ENCODE measurements around the gene NAV3. TPM values are rescaled to one million over a fixed set of nuclear protein-coding genes. Genes with fewer than 3 reads are reported as not detected.
"Not testable (repeated sequence)": the region's sequence is repeated elsewhere in the genome, so short reads cannot be mapped to it uniquely, and the experiment has no call there.

Gene NAV3
- total RNA-seq, 1 donor from 2014 or later: not detected

DNA sequence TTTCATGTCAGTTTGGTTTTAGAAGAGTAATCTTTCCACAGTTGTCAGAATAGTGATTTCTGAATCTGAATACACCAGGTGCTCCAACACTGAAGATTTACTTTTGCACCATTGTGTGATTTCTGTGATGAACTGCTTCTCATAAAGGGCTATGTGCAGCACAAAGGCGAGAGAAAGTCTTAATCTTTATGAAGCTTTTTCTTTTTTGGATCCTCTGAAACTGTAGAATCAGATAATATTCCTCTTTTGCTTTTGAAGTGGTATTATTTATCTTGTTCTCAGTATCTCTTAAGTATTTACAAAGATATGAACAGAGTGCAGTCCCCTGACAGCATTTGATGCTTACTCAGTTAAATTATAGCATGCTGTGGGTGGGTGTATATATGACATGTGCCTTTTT lies 207.8 kb downstream of the NAV3 start:
- intact Hi-C loops (cut with micrococcal nuclease): no loop called here

DNA sequence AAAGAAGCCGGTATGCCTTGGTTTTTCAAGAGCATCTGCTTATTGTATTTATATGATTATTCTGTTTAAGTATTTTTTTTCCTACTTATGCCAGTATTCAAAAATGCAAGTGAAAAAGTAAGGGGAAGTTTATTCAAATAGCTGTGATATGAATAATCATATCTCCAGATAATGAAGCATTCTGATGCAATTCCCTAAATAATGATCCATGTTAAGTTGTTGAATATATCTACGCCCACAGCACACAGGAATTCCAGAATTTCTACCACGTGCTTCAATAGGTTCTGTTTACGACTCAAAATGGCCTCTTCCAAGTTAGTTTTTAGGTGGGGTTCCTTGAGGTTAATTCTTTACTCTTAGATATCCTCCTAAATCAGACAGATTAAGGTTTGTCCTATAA lies 208.3 kb downstream of the NAV3 start:
- intact Hi-C loops (cut with micrococcal nuclease): no loop called here

DNA sequence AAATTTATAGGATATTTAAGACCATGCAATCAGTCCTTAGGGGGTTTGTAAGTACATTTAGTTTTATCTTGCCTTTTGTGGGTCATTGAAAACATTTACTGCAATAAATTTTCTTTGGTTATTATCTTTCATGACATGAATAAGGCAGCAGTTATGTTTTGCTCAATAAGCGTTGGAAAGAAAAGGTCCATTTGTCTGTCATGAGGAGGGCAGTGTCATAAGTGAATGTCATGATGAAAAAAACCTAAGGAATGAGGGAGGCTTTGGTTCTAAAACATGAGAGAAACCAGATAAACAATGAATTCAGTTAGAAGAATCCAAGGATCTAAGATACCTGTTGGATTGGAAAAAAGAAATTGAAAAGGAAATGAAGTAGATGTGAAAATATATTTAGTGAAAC lies 209.4 kb downstream of the NAV3 start:
- intact Hi-C loops (cut with micrococcal nuclease): no loop called here

- intact Hi-C loops (cut with micrococcal nuclease): no loop called here
Observed at GRCh38 chr12:78050790-78051189, 220.1 kb downstream of the NAV3 start.

DNA sequence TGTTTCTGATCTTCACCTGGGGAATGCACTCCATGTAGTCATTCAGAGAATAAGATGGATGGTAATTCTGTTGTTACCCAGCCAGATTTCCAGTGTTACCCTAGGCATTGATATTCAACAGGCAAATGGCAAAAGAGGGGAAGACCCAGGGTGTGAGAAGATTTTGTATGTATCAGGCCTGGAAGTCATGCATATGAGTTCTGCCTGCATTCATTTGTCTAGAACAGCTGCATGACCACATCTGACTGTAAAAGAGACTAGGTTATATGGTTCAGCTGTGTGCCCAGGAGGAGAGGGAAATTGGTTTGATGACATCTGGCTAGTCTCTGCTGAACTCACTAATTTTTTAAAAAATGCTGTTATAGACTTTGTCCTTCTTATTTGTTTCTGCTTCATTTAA lies 224.9 kb downstream of the NAV3 start:
- intact Hi-C loops (cut with micrococcal nuclease): no loop called here

DNA sequence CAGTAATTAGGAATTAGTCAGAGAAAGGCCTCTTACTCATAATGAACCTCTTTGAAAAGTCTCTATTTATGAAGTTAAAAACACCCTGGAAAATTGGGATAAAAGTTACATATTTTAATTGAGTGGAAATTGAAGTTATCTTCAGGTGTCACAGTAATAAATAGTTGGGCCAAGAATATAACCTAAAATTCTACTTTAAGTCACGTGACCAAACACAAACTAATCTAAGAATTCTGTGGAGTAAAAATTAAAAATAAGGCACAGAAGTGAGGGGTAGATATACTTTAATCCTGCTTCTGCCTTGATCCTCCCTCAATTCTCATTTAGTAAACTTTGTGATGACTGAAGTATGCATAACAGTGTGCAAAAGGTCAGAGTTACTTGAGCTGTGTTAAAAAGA lies 226.4 kb downstream of the NAV3 start:
- intact Hi-C loops (cut with micrococcal nuclease): no loop called here

DNA sequence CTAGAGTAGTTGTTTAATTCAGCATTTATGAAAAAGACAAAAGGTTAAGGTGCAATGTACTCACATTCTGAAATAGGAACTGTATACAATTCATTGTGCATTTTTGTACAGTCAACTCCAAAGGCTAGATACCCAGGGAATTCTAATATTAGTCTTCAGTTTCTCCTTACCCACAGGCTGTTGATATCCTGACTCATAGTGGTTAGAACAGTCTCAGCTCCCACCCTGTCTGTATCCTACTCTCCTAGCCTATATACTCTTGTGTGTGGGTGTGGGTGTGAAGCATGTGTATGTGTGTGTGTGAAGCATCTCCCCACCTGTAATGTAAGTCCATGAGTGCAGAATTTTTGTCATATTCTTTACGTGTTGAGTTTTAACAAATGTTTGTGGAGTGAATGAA lies 229.5 kb downstream of the NAV3 start:
- intact Hi-C loops (cut with micrococcal nuclease): no loop called here

DNA sequence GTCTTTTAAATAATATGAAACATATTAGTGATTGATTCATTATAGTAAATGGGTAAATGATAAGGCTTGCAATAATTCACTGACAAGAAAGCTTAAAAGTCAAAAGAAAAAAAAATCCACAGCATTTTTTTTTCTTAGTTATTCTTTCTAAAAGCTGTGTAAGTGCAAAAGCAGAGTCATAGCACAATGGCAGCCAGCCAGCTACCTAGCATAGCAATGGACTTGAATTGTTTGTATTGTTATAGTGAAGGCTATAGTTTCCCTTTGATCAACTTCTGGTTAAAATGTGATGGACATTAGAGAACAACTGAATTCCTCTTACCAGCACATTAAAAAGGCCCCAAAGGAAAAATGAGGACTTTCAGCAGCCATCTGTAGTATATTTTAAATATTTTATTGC lies 232.1 kb downstream of the NAV3 start:
- intact Hi-C loops (cut with micrococcal nuclease): no loop called here

DNA sequence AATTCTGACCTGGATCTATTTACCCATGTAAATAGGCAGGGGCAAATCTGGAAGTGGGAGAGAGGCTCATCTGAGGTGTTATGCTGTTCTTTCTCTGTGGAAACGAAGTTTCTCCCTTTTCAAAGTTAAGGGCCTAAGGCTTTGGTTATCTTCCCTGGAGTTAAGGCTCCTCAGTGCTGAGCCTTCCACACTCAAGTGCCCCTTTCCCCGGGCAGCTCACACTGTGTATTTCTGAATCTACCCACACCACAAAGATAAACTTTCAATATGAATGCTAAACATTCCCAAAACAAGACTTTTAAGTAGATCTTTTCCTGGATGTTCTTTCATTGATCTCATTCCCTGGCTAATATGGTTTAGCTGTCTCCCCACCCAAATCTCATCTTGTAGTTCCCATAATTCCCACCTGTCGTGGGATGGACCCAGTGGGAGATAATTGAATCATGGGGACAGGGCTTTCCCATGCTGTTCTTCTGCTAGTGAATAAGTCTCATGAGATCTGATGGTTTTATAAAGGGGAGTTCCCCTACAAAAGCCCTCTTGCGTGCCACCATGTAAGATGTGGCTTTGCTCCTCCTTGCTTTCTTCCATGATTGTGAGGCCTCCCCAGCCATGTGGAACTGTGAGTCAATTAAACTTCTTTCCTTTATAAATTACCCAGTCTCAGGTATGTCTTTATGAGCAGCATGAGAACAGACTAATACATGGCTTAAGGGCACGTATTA lies 251.1 kb downstream of the NAV3 start:
- intact Hi-C loops (cut with micrococcal nuclease): no loop called here

GRCh38 chr12:78085542-78086182 lies 255.0 kb downstream of the NAV3 start:
- intact Hi-C loops (cut with micrococcal nuclease): no loop called here

DNA sequence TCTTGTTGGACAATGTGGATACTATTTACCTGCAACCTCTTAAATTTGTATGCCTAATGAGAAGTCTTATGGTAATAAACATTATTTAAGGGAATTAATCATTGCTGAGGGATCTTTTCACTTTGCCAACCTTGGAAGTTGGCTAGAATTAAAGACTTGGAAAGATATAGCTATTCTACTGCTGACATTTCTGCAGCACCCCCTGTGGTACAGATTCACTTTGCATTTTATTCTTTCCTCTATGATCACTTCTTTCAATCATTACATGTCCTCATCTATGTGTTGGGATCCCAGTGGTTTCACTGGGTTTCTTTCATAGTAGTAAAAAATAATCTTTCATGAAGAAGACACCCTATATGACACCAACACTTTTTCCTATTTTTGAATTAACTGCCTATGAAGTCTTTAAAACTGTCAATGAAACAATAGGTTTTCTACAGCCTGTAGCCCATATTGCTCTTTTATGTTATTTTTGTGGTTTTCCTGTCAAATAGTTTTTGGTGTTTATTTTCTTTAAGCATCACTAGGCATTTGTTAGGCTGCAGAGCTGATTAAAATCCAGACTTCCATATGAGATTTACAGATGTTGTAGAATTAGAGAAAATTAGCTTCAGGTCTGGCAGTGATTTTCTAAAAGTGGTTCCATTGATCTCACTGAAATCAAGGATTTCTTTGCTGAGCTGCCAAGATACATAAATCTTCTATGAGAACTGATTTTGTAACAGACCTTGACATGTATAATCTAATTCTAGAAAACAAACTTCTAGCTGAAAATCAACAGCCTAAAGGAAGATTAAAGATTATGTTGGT lies 256.1 kb downstream of the NAV3 start:
- intact Hi-C loops (cut with micrococcal nuclease): no loop called here

GRCh38 chr12:78087363-78087675 lies 256.6 kb downstream of the NAV3 start:
- intact Hi-C loops (cut with micrococcal nuclease): no loop called here

DNA sequence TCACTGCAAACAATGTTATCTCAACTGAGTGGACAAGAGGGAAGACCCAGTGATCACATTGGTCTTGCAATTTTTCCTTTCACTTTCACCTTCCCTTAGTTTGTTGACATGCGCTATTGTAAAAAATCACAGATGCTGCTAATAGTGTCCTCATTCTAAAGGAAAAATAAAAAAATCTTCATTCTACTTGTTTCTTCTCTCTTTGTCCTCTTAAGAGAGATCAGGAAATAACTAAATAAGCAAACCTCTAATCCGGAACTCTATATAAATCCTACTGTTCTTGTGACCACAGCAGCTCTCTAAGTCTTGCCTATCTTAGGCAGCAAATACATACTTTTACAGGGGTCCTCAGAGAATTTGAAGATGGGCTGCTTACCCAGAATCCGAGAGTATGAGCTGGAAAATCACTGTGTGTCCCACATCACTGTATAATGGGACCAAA lies 257.7 kb downstream of the NAV3 start:
- intact Hi-C loops (cut with micrococcal nuclease): no loop called here

DNA sequence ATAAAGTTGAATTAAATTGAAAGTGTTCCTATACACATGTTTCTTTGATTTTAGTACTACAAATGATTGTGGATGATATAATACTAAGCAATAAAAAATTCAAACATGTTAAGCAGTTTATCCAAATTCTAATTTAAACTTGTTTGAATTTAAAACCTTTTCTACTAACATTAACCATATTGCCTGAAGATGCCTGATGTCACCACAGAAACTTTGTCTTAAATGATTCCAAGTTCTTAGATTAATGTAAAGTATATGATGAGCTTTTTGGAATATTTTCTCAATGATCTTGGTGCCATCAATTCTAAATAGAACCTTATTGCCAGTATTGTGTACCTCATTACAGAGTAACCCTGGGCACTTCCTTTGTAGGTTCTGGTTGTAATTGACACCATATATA lies 259.6 kb downstream of the NAV3 start:
- intact Hi-C loops (cut with micrococcal nuclease): no loop called here

DNA sequence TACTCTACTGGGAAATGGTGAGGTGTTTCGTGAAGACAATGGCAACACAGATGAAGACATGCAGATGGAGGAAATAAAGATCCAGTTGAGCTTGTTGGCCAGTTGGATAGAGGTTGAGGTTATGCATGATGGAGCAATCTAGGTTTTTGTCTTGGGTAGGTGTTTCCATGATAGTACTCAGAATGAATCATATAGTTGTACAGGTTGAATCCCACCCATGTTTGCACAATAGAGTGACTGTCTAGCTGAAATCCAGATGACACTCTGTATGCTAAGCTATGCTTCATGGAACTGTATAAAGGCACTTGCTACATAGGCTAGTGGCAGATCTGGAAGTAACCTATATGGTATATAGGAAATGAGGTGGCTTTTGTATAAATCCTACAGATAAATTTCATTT lies 264.9 kb downstream of the NAV3 start:
- intact Hi-C loops (cut with micrococcal nuclease): no loop called here

DNA sequence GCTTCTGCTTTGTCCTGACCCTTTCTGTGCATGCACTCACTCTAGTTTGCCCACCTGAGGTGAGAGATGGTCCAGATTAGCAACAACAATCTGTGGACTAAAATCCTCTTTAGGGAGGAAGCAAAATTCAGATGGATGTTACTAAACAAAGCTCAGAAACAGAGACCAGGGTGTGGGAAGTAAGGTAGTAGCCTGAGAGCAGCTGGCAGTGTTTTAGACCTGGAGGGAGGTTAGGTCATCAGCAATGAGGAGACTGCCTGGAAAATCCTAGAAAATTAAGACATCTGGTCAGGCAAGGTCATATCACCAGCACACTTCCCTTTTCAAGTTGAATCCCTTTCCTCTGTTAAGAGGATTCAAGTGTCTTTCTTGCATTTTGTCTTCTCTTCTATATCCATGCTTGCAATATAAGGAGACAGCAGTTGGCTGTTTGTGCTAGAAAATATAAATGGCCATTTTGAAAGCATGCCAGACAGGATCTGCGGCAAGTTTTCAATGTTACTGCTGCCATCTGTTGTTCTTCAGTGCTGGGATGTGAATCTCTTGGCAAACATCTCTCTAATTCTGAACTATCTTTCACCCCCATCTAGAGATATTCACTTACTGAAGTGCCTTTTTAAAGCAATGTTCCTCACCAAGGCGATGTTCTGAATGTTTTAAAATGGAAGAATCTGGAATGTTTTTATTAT lies 266.4 kb downstream of the NAV3 start:
- intact Hi-C loops (cut with micrococcal nuclease): no loop called here

GRCh38 chr12:78099806-78100205 lies 269.1 kb downstream of the NAV3 start:
- intact Hi-C loops (cut with micrococcal nuclease): no loop called here

DNA sequence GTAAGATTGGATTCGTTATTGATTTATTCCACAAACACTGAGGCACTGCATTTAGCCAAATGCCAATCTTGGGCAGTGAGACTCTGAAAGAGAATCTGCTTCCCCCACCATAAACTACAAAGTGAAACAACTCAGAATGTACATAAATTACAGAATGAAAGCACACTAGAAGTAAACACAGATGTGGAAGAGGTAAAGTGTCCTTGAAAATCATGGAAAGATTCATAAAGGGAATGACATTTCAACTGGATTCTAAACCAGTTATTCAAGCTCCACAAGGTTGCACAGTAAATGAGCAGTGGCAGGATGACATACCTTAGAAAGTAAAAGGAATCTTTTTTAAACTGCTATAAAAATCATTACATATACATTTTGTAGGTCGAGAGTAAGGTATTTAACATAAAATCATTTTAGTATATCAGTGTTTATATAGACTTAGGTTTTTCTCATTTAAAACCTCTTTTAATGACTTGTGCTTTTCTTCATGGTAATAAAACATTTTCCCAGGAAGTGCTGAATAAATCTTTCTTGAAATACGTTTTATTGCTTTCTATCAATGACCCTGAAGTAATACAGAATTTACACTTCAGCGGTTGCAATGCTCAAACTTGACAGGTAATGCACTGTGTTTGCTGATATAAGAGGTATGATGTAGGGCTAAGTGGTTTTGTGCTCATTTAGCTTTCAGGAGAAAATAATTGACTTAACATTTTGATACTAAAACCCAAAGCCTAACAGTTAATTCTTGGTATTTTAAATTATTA lies 270.6 kb downstream of the NAV3 start:
- intact Hi-C loops (cut with micrococcal nuclease): no loop called here

DNA sequence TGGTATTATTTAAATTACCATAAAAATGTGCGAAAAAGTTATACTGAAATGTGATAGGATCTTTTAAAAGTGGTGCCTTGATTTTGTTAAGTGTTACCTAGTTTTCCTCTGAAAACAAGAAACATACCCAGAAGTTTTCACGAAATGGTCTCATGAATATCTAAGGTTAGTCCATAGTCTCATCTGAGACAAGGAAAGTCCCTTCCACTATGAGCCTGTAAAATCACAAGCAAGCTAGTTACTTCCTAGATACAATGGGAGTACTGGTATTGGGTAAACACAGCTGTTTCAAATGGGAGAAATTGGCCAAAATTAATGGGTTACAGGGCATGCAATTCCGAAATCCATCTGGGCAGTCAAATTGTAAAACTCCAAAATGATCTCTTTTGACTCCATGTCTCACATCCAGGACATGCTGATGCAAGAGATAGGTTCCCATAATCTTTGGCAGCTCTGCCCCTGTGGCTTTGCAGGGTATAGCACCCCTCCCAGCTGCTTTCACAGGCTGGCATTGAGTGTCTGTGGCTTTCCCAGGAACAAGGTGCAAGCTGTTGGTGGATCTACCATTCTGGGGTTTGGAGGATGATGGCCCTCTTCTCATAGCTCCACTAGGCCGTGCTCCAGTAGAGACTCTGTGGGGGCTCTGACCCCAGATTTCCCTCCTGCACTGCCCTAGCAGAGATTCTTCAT lies 271.4 kb downstream of the NAV3 start:
- intact Hi-C loops (cut with micrococcal nuclease): no loop called here

GRCh38 chr12:78102801-78103200 lies 272.1 kb downstream of the NAV3 start:
- intact Hi-C loops (cut with micrococcal nuclease): not testable (repeated sequence)

- intact Hi-C loops (cut with micrococcal nuclease): no loop called here
Observed at GRCh38 chr12:78115889-78116288, 285.2 kb downstream of the NAV3 start.

Data from T-helper 1 cell treated with Interleukin-12 subunit alpha and Interleukin-12 subunit beta and Interleukin-4 antibody, amounts not matched to agents 30 ng/mL and 1 ng/mL, for 36 hours (primary cell).